HepG2 (cell line): Measurements from ENCODE around the gene TK2. TPM values are rescaled to one million over a fixed set of nuclear protein-coding genes. Genes with fewer than 3 reads are reported as not detected.

Experiments
- ATAC-seq: fragments of 200-7000 bp; cut with Tn5 transposase; 3 replicates; pipeline ENCODE4 v1.9.1; 2020; ENCODE audit warnings: mild to moderate bottlenecking, moderate library complexity
- BruUV-seq: library from RNA; stranded (reverse); fragments of 400-500 nt; replicated peaks from 2 replicates; lab custom pipeline; 2021; lab: Mats Ljungman, UMichigan
- CTCF ChIA-PET: fragments of 300-600 bp; formaldehyde crosslinking; extraction: SDS; loops from one replicate; lab custom pipeline; 2021; ENCODE audit warnings: low total read pairs, inconsistent platforms, low intra/inter-chr PET ratio; lab: Yijun Ruan, JAX
- POLR2A ChIA-PET: fragments of 350-600 bp; sonication (Branson Sonifier 250); formaldehyde crosslinking; loops from one replicate; lab custom pipeline; 2020; ENCODE audit warnings: antibody characterized with exemption, inconsistent platforms; lab: Yijun Ruan, JAX
- DNase-seq: peaks from one replicate; pipeline ENCODE4 v3.0.0-alpha.2; 2015; ENCODE audit warnings: low spot score
- FAIRE-seq: peaks from 3 replicates; lab custom pipeline; 2011; peaks lifted over from hg19 to GRCh38; lab: Jason Lieb, UNC
- H2AFZ ChIP-seq: one replicate; pipeline ENCODE4 v1.6.1; 2011; ENCODE audit warnings: low read length, inconsistent platforms
- H3K27ac ChIP-seq: fragments of 300-600 bp; 3 replicates; pipeline ENCODE4 v1.8.0; 2011; ENCODE audit warnings: mixed run types, mild to moderate bottlenecking, mixed read lengths, low read length, inconsistent platforms; ENCODE audit not compliant: insufficient read depth; ENCODE audit errors: extremely low read length
- H3K27me3 ChIP-seq, 2 experiments: fragments of 200-600 bp in 1 of 2; 2 replicates in 1 of 2; 3 replicates in 1 of 2; pipeline versions ENCODE4 v1.6.0 to v1.8.0; 2011; ENCODE audit warnings: low read length in 2 of 2, mild to moderate bottlenecking in 2 of 2, moderate library complexity in 2 of 2, inconsistent platforms in 1 of 2; ENCODE audit not compliant: insufficient read depth in 2 of 2, control insufficient read depth in 1 of 2
- H3K36me3 ChIP-seq, 2 experiments: fragments of 200-600 bp in 1 of 2; replicated peaks in 1 of 2; 2 replicates in 1 of 2; 3 replicates in 1 of 2; pipeline versions ENCODE4 v1.5.1 to v1.8.0; 2011; ENCODE audit warnings: low read length in 2 of 2, inconsistent platforms in 1 of 2; ENCODE audit not compliant: insufficient read depth in 2 of 2, control insufficient read depth in 1 of 2
- H3K4me1 ChIP-seq: 2 replicates; pipeline ENCODE4 v1.5.1; 2012; ENCODE audit warnings: low read length, inconsistent platforms; ENCODE audit not compliant: insufficient read depth
- H3K4me2 ChIP-seq: 2 replicates; pipeline ENCODE4 v1.6.0; 2011; ENCODE audit warnings: low read depth, low read length, inconsistent platforms
- H3K4me3 ChIP-seq, 3 experiments: fragments of 200-600 bp in 1 of 3; sonication (generic), shearing (Covaris generic) in 1 of 3; replicated peaks in 1 of 3; 2 replicates each; pipeline ENCODE4 v1.5.1; 2011 to 2016; ENCODE audit warnings: low read length in 3 of 3, inconsistent platforms in 2 of 3, low read depth in 2 of 3, mild to moderate bottlenecking in 2 of 3, control low read depth in 1 of 3, mixed read lengths in 1 of 3; ENCODE audit not compliant: insufficient read depth in 1 of 3
- H3K79me2 ChIP-seq: one replicate; pipeline ENCODE4 v1.6.1; 2011; ENCODE audit warnings: low read length, inconsistent platforms; ENCODE audit not compliant: insufficient read depth
- H3K9ac ChIP-seq: 2 replicates; pipeline ENCODE4 v1.6.0; 2011; ENCODE audit warnings: mild to moderate bottlenecking, low read depth, low read length, inconsistent platforms; ENCODE audit not compliant: insufficient read depth
- H3K9me3 ChIP-seq: 2 replicates; pipeline ENCODE4 v1.5.1; 2012; ENCODE audit warnings: mild to moderate bottlenecking, low read length
- H4K20me1 ChIP-seq: 2 replicates; pipeline ENCODE4 v1.6.0; 2011; ENCODE audit warnings: inconsistent platforms, mild to moderate bottlenecking, low read length, moderate library complexity; ENCODE audit not compliant: insufficient read depth
- ATF3 ChIP-seq: sonication (generic); formaldehyde crosslinking; IDR thresholded peaks from 2 replicates; pipeline ENCODE4 v1.4.0; 2020; ENCODE audit warnings: missing genetic modification reagents
- ATF4 ChIP-seq, 2 experiments: fragments of 450-650 bp in 1 of 2; sonication (generic) in 1 of 2; formaldehyde crosslinking; IDR thresholded peaks; 2 replicates each; pipeline versions ENCODE4 v1.5.0 to v1.8.0; 2020 to 2022; ENCODE audit warnings: mild to moderate bottlenecking in 1 of 2, missing genetic modification reagents in 1 of 2
- CBX1 ChIP-seq: IDR thresholded peaks from one replicate; pipeline ENCODE4 v1.6.1; 2016; ENCODE audit warnings: antibody characterized with exemption, low read depth
- EED ChIP-seq: sonication (generic); formaldehyde crosslinking; IDR thresholded peaks from 2 replicates; pipeline ENCODE4 v1.5.0; 2020; ENCODE audit warnings: mild to moderate bottlenecking, missing genetic modification reagents
- FOXC1 ChIP-seq: sonication (generic); formaldehyde crosslinking; IDR thresholded peaks from 2 replicates; pipeline ENCODE4 v1.8.0; 2022; ENCODE audit warnings: mild to moderate bottlenecking, missing genetic modification reagents, borderline replicate concordance
- MBD4 ChIP-seq: IDR thresholded peaks from 2 replicates; pipeline ENCODE4 v1.6.1; 2012; ENCODE audit warnings: low read length, inconsistent platforms, borderline replicate concordance
- NFYC ChIP-seq: IDR thresholded peaks from 2 replicates; pipeline ENCODE4 v1.6.1; 2016; ENCODE audit warnings: missing genetic modification reagents, missing compliant biosample characterization
- TBX2 ChIP-seq: sonication (generic); formaldehyde crosslinking; IDR thresholded peaks from 2 replicates; pipeline ENCODE4 v1.5.0; 2020; ENCODE audit warnings: missing genetic modification reagents, mild to moderate bottlenecking, borderline replicate concordance
- TMF1 ChIP-seq: sonication (generic); formaldehyde crosslinking; IDR thresholded peaks from 2 replicates; pipeline ENCODE4 v1.8.1; 2022; ENCODE audit warnings: low read depth, missing genetic modification reagents
- ZFP41 ChIP-seq: sonication (generic); formaldehyde crosslinking; IDR thresholded peaks from 2 replicates; pipeline ENCODE4 v1.4.0; 2020; ENCODE audit warnings: mild to moderate bottlenecking, missing genetic modification reagents, borderline replicate concordance
- ZNF317 ChIP-seq: sonication (generic); formaldehyde crosslinking; IDR thresholded peaks from 2 replicates; pipeline ENCODE4 v1.5.0; 2020; ENCODE audit warnings: mild to moderate bottlenecking, missing genetic modification reagents
- ZNF674 ChIP-seq: sonication (generic); formaldehyde crosslinking; IDR thresholded peaks from 2 replicates; pipeline ENCODE4 v1.5.0; 2020; ENCODE audit warnings: low read depth, mild to moderate bottlenecking, missing genetic modification reagents
- WGBS: methylation state at CpG from one replicate; pipeline ENCODE4 v1.1.6; 2017; ENCODE audit warnings: low lambda C conversion rate; 5-methylcytosine and 5-hydroxymethylcytosine counted together
- in situ Hi-C: cut with HindIII; loops from 2 replicates; pipeline ENCODE4 v1.10.0; 2017; ENCODE audit warnings: low pct_unique_long_range_greater_than_20kb; ENCODE audit not compliant: extremely low pct_ligation_motif_present
- intact Hi-C: fragments of 100-400 bp; cut with micrococcal nuclease; formaldehyde crosslinking; loops from one replicate; pipeline ENCODE4 v1.10.0; 2022; ENCODE audit not compliant: unreplicated experiment
- polyA plus RNA-seq, 8 experiments: library from polyadenylated mRNA; depleted of rRNA in 3 of 8; stranded (reverse) in 7 of 8; unstranded in 1 of 8; fragments of >200 nt; fragmentation: Illumina TruSeq in 4 of 8; extraction: Trizol in 4 of 8; gene quantifications; 2 replicates each; pipeline versions ENCODE4 v1.2.1 to v1.2.3, GENCODE V29; 2011 to 2016; ENCODE audit warnings: low read depth in 4 of 8, missing spikeins in 1 of 8, mixed read lengths in 1 of 8; ENCODE audit not compliant: insufficient read depth in 1 of 8
- total RNA-seq, 5 experiments: library from RNA; depleted of rRNA; stranded (reverse); fragments of >200 nt; fragmentation: Illumina TruSeq; extraction: Trizol; gene quantifications; 2 replicates each; pipeline ENCODE4 v1.2.3, GENCODE V29; 2016; ENCODE audit warnings: low read depth in 1 of 5

TK2 gene
- total and polyA plus RNA-seq, 2 of the 13 experiments (the other 11 are each of a cell fraction or from before 2014, with no cell fraction given), result 18.7 to 21.0 TPM

GRCh38 chr16:66569131-66569530 lies 19.2 kb upstream of the TK2 start:
- no peaks in the 10 kb centered on the region for H3K4me1 ChIP-seq
- H4K20me1 ChIP-seq, result no peaks in the 10 kb centered on the region
- FAIRE-seq (no peak), ATAC-seq (no peak), DNase-seq (no peak)
- in situ Hi-C loops, result no loop called here
- ChIA-PET CTCF (no interaction called here), POLR2A (interaction anchor here (1.9 kb wide), 1 partner anchor 17 kb away, joined by 6 read pairs; the partner anchor contains the start of gene CKLF)
- H3K27me3 ChIP-seq, result no peaks in the 10 kb centered on the region
- intact Hi-C loops, result no loop called here
- H3K27ac ChIP-seq, result no peak overlapping the region
- H3K9me3 ChIP-seq, result no peaks in the 10 kb centered on the region
- no peaks in the 10 kb centered on the region for H3K79me2 ChIP-seq
- H2AFZ ChIP-seq, result no peak overlapping the region
- no peak overlapping the region for H3K4me2 ChIP-seq
- 98% methylated on average over 1 of the region's 1 CpG for WGBS
- H3K4me3 ChIP-seq, result no peak overlapping the region
- peaks cover 5 to 7% of the 10 kb centered on the region in 2 experiments; a peak in 4 of 5 replicates for H3K36me3 ChIP-seq
- no peak for TF ChIP-seq MBD4
- TF ChIP-seq EED (CRISPR knock-in tag), result no peak
- no peak for TF ChIP-seq ATF4 (CRISPR knock-in tag; IDR thresholded peaks at IDR 0.05)
- no peak for TF ChIP-seq FOXC1 (CRISPR knock-in tag)
- no peak for TF ChIP-seq TMF1
- no peak for TF ChIP-seq CBX1
- no peak for TF ChIP-seq ATF3 (CRISPR knock-in tag)
- TF ChIP-seq NFYC (CRISPR knock-in tag), result no peak
- TF ChIP-seq ZNF317 (CRISPR knock-in tag), result no peak
- no peak for TF ChIP-seq TBX2 (CRISPR knock-in tag)
- TF ChIP-seq ZNF674 (CRISPR knock-in tag), result no peak
- no peak for TF ChIP-seq ZFP41
- no peak overlapping the region for H3K9ac ChIP-seq
- no TSS peak for BruUV-seq
